ENCODE results near the gene SH3TC1.

DNA sequence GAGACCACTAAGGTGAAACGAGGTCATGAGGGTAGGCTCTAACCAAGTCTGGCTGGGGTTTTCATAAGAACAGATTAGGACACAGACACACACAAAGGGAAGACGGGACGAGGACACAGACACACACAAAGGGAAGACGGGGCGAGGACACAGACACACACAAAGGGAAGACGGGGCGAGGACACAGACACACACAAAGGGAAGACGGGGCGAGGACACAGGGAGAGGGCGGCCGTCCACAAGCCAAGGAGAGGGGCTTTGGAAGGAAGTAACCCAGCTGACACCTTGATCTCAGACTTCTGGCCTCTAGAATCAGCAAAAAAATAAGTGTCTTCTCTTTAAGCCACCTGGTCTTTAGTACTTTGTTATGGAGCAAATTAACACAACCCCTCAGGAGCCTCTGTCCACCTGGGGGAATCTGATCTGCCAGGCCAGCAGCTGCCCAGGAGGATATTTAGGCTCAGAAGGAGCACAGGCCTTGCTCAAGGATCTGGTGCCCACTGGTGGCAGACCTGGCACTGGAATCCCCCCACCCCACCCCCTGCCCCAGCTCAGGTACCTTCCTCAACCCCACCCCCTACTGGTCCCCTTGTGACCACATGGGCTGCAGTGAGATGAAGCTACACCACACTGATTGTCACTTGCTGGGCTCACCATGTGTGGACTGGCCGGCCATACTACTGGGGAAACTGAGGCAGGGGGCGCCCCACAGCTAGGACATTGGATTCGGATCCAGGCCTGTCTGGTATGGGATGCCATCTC lies 43.2 kb upstream of the SH3TC1 start:
- TF ChIP-seq, protein P1, sequence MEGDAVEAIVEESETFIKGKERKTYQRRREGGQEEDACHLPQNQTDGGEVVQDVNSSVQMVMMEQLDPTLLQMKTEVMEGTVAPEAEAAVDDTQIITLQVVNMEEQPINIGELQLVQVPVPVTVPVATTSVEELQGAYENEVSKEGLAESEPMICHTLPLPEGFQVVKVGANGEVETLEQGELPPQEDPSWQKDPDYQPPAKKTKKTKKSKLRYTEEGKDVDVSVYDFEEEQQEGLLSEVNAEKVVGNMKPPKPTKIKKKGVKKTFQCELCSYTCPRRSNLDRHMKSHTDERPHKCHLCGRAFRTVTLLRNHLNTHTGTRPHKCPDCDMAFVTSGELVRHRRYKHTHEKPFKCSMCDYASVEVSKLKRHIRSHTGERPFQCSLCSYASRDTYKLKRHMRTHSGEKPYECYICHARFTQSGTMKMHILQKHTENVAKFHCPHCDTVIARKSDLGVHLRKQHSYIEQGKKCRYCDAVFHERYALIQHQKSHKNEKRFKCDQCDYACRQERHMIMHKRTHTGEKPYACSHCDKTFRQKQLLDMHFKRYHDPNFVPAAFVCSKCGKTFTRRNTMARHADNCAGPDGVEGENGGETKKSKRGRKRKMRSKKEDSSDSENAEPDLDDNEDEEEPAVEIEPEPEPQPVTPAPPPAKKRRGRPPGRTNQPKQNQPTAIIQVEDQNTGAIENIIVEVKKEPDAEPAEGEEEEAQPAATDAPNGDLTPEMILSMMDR (conservative IDR thresholded peaks at IDR 0.05): no peak
- no peak for TF ChIP-seq ZFX (IDR thresholded peaks at IDR 0.05)

All from C4-2B (cell line).